Neural cell (in vitro differentiated cells): ENCODE results near the gene CP. TPM values are rescaled to one million over a fixed set of nuclear protein-coding genes. Genes with fewer than 3 reads are reported as not detected.

ENCODE experiments used
- H2AFZ ChIP-seq: fragments of 200-600, 300-800 bp; sonication (generic), shearing (Covaris generic); 2 replicates; pipeline ENCODE4 v1.6.0; 2014; ENCODE audit warnings: low read depth, mild to moderate bottlenecking, antibody characterized with exemption, low read length, moderate library complexity
- H3F3A ChIP-seq: fragments of 200-600 bp; shearing (Covaris generic); 2 replicates; pipeline ENCODE4 v1.6.1; 2016; ENCODE audit warnings: mild to moderate bottlenecking, moderate library complexity, mixed read lengths, antibody characterized with exemption, low read length; ENCODE audit not compliant: insufficient read depth, poor library complexity, severe bottlenecking
- H3K27ac ChIP-seq: fragments of 200-600, 300-800 bp; sonication (generic), shearing (Covaris generic); 2 replicates; pipeline ENCODE4 v1.5.1; 2014; ENCODE audit warnings: mild to moderate bottlenecking, low read length, moderate library complexity
- H3K27me3 ChIP-seq: fragments of 300-800, 200-600 bp; sonication (generic), shearing (Covaris generic); 2 replicates; pipeline ENCODE4 v1.6.0; 2014; ENCODE audit warnings: mild to moderate bottlenecking, low read depth, low read length, moderate library complexity; ENCODE audit not compliant: insufficient read depth
- H3K36me3 ChIP-seq: fragments of 300-800, 200-600 bp; sonication (generic), shearing (Covaris generic); 2 replicates; pipeline ENCODE4 v1.5.1; 2014; ENCODE audit warnings: mild to moderate bottlenecking, antibody characterized with exemption, low read length, moderate library complexity; ENCODE audit not compliant: insufficient read depth
- H3K4me2 ChIP-seq: fragments of 300-800, 200-600 bp; sonication (generic), shearing (Covaris generic); 2 replicates; pipeline ENCODE4 v1.6.0; 2014; ENCODE audit warnings: mild to moderate bottlenecking, low read length
- H3K4me3 ChIP-seq: fragments of 300-800, 200-600 bp; sonication (generic), shearing (Covaris generic); 2 replicates; pipeline ENCODE4 v1.5.1; 2014; ENCODE audit warnings: mild to moderate bottlenecking, low read length, moderate library complexity
- H3K79me2 ChIP-seq: fragments of 200-600 bp; shearing (Covaris generic); replicated peaks from 2 replicates; pipeline ENCODE4 v1.6.0; 2014; ENCODE audit warnings: mild to moderate bottlenecking, low read length, moderate library complexity; ENCODE audit not compliant: insufficient read depth
- H3K9ac ChIP-seq: fragments of 300-800, 200-600 bp; sonication (generic), shearing (Covaris generic); 2 replicates; pipeline ENCODE4 v1.6.1; 2016; ENCODE audit warnings: mild to moderate bottlenecking, low read length, mixed read lengths
- H3K9me2 ChIP-seq: fragments of 200-600 bp; shearing (Covaris generic); 2 replicates; pipeline ENCODE4 v1.6.1; 2016; ENCODE audit warnings: mild to moderate bottlenecking, low read length, mixed read lengths; ENCODE audit not compliant: insufficient read depth
- H3K9me3 ChIP-seq: fragments of 200-600, 300-800 bp; sonication (generic), shearing (Covaris generic); 2 replicates; pipeline ENCODE4 v1.6.1; 2016; ENCODE audit warnings: mild to moderate bottlenecking, mixed run types, low read length, moderate library complexity, mixed read lengths
- H4K20me1 ChIP-seq: fragments of 200-600 bp; shearing (Covaris generic); 2 replicates; pipeline ENCODE4 v1.6.1; 2016; ENCODE audit warnings: mild to moderate bottlenecking, mixed run types; ENCODE audit not compliant: insufficient read depth
- CTCF ChIP-seq: fragments of 450-650 bp; IDR thresholded peaks from 2 replicates; pipeline ENCODE4 v1.5.1; 2014; ENCODE audit warnings: antibody characterized with exemption, mild to moderate bottlenecking, moderate library complexity; ENCODE audit not compliant: poor library complexity, severe bottlenecking
- EP300 ChIP-seq: fragments of 450-650 bp; conservative IDR thresholded peaks from 2 replicates; pipeline ENCODE4 v1.6.1; 2014; ENCODE audit warnings: antibody characterized with exemption, mild to moderate bottlenecking, moderate library complexity; ENCODE audit not compliant: poor library complexity, severe bottlenecking
- EZH2 ChIP-seq: fragments of 200-600, 300-800 bp; shearing (Covaris generic), sonication (generic); IDR thresholded peaks from 2 replicates; pipeline ENCODE4 v1.6.1; 2014; ENCODE audit warnings: antibody characterized with exemption, low read length, borderline replicate concordance, mild to moderate bottlenecking; ENCODE audit not compliant: insufficient read depth, poor library complexity, severe bottlenecking
- MXI1 ChIP-seq: fragments of 450-650 bp; conservative IDR thresholded peaks from 2 replicates; pipeline ENCODE4 v1.6.1; 2014; ENCODE audit warnings: antibody characterized with exemption, mild to moderate bottlenecking; ENCODE audit not compliant: poor library complexity, severe bottlenecking
- POLR2AphosphoS5 ChIP-seq: IDR thresholded peaks from 2 replicates; pipeline ENCODE4 v1.6.1; 2012
- RAD21 ChIP-seq: fragments of 450-650 bp; conservative IDR thresholded peaks from 2 replicates; pipeline ENCODE4 v1.6.1; 2014; ENCODE audit warnings: antibody characterized with exemption, mild to moderate bottlenecking, moderate library complexity
- SMC3 ChIP-seq: fragments of 450-650 bp; conservative IDR thresholded peaks from 2 replicates; pipeline ENCODE4 v1.6.1; 2014; ENCODE audit warnings: antibody characterized with exemption, mild to moderate bottlenecking, moderate library complexity; ENCODE audit not compliant: poor library complexity
- TAF1 ChIP-seq: IDR thresholded peaks from 2 replicates; pipeline ENCODE4 v1.6.1; 2012; ENCODE audit warnings: low read depth
- polyA plus RNA-seq: library from polyadenylated mRNA; depleted of rRNA; stranded (reverse); fragments of >200 nt; gene quantifications from 2 replicates; pipeline ENCODE4 v1.2.3, GENCODE V29; 2014
- TF ChIP-seq, protein P1 (sequence below): IDR thresholded peaks from 2 replicates; pipeline ENCODE4 v1.6.1; 2012; ENCODE audit warnings: borderline replicate concordance

Gene CP
- polyA plus RNA-seq, 1 donor from 2014 or later, result not detected

GRCh38 chr3:149188494-149188893 lies 33.1 kb downstream of the CP start (continued):
- TF ChIP-seq EZH2, result no peak

DNA sequence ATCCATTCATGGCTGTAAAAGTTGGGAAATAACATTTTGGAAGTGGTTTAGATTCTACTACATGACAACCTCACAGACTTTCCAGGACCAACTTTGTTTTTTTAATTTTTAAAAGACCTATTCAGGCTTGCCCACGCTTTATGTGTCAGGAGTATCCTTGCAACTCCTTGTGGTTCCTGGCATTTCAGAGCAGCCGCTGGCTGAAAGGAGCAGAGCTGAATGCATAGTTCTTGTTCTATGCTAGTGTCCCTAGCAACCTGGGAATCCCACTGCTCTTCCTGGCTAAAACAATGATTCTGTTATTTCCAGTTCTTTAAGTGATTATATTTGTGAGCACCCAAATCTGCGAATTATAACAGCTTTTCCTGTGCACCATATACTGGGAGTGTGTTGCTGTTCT lies 34.9 kb downstream of the CP start:
- H3K27ac ChIP-seq, result no peak overlapping the region
- H3K36me3 ChIP-seq, result no peaks in the 10 kb centered on the region
- no peak for TF ChIP-seq RAD21
- no peak for TF ChIP-seq MXI1
- TF ChIP-seq EZH2, result no peak
- TF ChIP-seq SMC3, result no peak
- TF ChIP-seq, protein P1, sequence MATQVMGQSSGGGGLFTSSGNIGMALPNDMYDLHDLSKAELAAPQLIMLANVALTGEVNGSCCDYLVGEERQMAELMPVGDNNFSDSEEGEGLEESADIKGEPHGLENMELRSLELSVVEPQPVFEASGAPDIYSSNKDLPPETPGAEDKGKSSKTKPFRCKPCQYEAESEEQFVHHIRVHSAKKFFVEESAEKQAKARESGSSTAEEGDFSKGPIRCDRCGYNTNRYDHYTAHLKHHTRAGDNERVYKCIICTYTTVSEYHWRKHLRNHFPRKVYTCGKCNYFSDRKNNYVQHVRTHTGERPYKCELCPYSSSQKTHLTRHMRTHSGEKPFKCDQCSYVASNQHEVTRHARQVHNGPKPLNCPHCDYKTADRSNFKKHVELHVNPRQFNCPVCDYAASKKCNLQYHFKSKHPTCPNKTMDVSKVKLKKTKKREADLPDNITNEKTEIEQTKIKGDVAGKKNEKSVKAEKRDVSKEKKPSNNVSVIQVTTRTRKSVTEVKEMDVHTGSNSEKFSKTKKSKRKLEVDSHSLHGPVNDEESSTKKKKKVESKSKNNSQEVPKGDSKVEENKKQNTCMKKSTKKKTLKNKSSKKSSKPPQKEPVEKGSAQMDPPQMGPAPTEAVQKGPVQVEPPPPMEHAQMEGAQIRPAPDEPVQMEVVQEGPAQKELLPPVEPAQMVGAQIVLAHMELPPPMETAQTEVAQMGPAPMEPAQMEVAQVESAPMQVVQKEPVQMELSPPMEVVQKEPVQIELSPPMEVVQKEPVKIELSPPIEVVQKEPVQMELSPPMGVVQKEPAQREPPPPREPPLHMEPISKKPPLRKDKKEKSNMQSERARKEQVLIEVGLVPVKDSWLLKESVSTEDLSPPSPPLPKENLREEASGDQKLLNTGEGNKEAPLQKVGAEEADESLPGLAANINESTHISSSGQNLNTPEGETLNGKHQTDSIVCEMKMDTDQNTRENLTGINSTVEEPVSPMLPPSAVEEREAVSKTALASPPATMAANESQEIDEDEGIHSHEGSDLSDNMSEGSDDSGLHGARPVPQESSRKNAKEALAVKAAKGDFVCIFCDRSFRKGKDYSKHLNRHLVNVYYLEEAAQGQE, result no peak
- no peak for TF ChIP-seq CTCF
- TF ChIP-seq EP300, result no peak
- no peak for TF ChIP-seq TAF1
- TF ChIP-seq POLR2AphosphoS5, result no peak
- H2AFZ ChIP-seq, result no peak overlapping the region
- no peak overlapping the region for H3K9ac ChIP-seq
- peaks cover 4% of the 10 kb centered on the region for H3K9me3 ChIP-seq
- no peaks in the 10 kb centered on the region for H4K20me1 ChIP-seq
- no peaks in the 10 kb centered on the region for H3K9me2 ChIP-seq
- H3K4me2 ChIP-seq, result no peak overlapping the region
- no peaks in the 10 kb centered on the region for H3K79me2 ChIP-seq
- no peaks in the 10 kb centered on the region for H3F3A ChIP-seq
- no peak overlapping the region for H3K4me3 ChIP-seq
- H3K27me3 ChIP-seq, result no peaks in the 10 kb centered on the region

DNA sequence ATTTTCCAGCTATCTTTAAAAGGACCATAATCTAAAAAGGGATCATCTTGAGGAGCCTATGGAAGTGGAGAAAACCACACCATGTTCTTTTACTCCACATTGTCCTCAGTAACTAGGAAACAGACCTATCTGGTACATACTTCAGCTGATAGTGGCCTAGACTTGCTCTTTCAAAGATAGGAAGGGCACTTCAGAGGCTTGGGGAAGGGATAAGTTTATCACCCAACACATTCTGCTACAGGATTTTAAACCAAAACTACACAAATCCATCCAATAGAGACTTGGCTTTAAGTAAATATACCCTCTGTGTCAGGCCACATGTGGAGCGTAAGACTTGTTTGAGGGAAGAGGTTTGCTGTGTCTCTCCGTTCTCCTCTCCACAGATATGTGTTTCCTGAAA lies 35.4 kb downstream of the CP start:
- Histone ChIP-seq H3K79me2 (no peaks in the 10 kb centered on the region), H3K27me3 (no peaks in the 10 kb centered on the region), H3K9me3 (peaks cover 4% of the 10 kb centered on the region), H3K36me3 (no peaks in the 10 kb centered on the region), H3K9ac (no peak overlapping the region), H3F3A (no peaks in the 10 kb centered on the region), H3K4me2 (no peak overlapping the region), H3K27ac (no peak overlapping the region), H4K20me1 (no peaks in the 10 kb centered on the region), H3K4me3 (no peak overlapping the region), H3K9me2 (no peaks in the 10 kb centered on the region), H2AFZ (no peak overlapping the region)
- TF ChIP-seq EZH2, result no peak
- TF ChIP-seq POLR2AphosphoS5, result no peak
- no peak for TF ChIP-seq RAD21
- TF ChIP-seq, protein P1, result no peak
- no peak for TF ChIP-seq MXI1
- TF ChIP-seq SMC3, result no peak
- TF ChIP-seq EP300, result no peak
- TF ChIP-seq CTCF, result no peak
- TF ChIP-seq TAF1, result no peak
